ENCODE data around the gene ZNF143.

GRCh38 chr11:9489080-9489765, 28.4 kb downstream of the ZNF143 start:
- no peak for TF ChIP-seq CTCF (IDR thresholded peaks at IDR 0.05)
- no peak for TF ChIP-seq POLR2AphosphoS5 (IDR thresholded peaks at IDR 0.05; ENCODE audit: insufficient read depth in 1 of 2, low read depth in 1 of 2)
- no peak for TF ChIP-seq POLR2A (IDR thresholded peaks at IDR 0.05)

Data from vagina (tissue), 2 donors.